ENCODE data around the gene HOXD10. TPM values are rescaled to one million over a fixed set of nuclear protein-coding genes. Genes with fewer than 3 reads are reported as not detected.

Gene HOXD10
- total RNA-seq, 1 donor, result not detected

DNA sequence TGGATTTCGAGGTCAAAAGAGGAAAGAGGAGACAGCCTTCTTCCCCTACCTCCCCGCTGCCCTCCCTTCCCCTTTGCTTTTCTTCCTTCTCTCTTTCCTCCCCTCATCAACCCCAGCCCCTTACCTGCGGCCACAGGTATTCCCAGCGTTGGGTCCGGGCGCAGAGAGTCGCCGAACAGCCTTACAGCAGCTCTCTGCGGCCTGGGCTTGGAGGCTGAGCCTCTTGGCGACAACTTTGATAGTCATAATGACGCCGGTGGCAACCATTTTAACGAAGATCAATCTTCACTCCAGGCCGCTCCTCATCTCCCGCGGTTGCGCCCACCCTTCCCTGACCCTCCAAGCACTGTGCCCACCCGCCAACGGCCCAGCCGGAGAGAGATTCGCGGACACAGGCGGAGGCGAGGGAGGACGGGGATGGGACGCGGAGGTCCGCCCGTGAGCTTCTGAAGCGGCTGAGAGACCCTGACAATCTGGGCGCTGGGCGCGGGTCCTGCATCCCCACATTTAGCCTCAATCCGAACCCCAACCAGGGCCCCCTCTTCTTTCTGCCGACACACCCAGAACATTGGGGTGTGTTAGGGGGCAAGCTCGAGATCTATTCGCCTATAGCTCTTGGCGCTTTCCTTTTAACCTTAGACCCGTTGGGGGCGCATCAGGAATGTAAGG lies 31.3 kb upstream of the HOXD10 start:
- TF ChIP-seq, protein P1, sequence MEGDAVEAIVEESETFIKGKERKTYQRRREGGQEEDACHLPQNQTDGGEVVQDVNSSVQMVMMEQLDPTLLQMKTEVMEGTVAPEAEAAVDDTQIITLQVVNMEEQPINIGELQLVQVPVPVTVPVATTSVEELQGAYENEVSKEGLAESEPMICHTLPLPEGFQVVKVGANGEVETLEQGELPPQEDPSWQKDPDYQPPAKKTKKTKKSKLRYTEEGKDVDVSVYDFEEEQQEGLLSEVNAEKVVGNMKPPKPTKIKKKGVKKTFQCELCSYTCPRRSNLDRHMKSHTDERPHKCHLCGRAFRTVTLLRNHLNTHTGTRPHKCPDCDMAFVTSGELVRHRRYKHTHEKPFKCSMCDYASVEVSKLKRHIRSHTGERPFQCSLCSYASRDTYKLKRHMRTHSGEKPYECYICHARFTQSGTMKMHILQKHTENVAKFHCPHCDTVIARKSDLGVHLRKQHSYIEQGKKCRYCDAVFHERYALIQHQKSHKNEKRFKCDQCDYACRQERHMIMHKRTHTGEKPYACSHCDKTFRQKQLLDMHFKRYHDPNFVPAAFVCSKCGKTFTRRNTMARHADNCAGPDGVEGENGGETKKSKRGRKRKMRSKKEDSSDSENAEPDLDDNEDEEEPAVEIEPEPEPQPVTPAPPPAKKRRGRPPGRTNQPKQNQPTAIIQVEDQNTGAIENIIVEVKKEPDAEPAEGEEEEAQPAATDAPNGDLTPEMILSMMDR (IDR thresholded peaks at IDR 0.05; ENCODE audit: extremely low read depth, low read depth, low read length), result no peak
- no peaks in the 10 kb centered on the region for H3K9me3 ChIP-seq (ENCODE audit: low read depth, low read length)
- H3K27me3 ChIP-seq (ENCODE audit: insufficient read depth, low read length), result peaks cover 100% of the 10 kb centered on the region
- no peaks in the 10 kb centered on the region for H3K4me1 ChIP-seq (ENCODE audit: insufficient read depth, low read length)
- DNase-seq (ENCODE audit: insufficient read length, low spot score, missing footprints), result peak; percentile 58
- no peaks in the 10 kb centered on the region for H3K36me3 ChIP-seq (ENCODE audit: insufficient read depth, low read length)
- H3K79me2 ChIP-seq (ENCODE audit: insufficient read depth, low read length), result no peaks in the 10 kb centered on the region
- H3K4me3 ChIP-seq (ENCODE audit: insufficient read depth, low read length), result no peak overlapping the region
- no peak overlapping the region for H3K4me2 ChIP-seq (ENCODE audit: insufficient read depth, low read length)
- H3K27ac ChIP-seq (ENCODE audit: low read depth, low read length), result no peak overlapping the region
- H2AFZ ChIP-seq (ENCODE audit: low read length), result no peak overlapping the region
- no peaks in the 10 kb centered on the region for H4K20me1 ChIP-seq (ENCODE audit: insufficient read depth, low read length)

DNA sequence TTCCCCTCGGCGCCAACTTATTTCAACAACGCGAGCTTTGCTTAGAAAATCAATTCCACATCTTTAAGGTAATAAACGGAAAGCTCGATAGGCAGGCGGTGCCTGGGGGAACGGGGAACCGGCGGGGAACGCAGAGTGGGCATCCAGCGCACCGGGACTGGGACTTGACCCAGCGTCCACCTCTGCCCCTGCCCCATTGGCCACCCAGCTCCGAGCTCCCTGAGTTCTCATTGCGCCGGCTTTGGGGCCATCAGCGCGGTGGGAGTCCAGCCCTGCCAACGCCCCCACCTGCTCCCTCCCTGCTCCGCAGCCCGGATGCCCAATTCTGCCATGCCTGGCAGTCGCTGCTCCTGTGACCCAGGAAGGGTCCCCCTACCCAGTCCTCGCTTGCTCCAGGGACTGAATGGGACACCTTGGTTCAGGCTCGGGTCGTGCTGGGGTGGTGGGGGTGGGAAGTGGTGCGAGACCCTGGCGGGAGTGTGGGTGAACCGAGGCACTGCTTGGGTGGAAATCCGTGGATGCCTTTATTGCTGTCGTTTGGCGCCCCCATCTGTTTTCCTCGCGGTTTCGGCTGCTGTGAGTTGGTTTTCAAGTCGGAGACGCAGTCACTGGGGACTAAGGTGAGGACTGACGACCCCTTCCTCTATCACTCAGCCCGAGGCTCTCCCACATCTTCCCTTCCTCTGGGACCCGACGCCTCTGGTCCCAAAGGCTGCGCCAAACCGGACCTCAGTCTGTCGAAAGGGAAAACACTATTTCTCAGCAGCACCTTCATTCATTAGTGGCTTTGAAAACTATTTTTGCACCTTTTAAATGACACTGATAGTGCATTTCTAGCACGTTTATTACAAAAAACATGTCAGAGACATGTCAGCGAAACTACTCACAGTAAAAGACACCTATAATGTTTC lies 30.5 kb upstream of the HOXD10 start:
- Histone ChIP-seq H3K27ac (ENCODE audit: low read depth, low read length) (no peak overlapping the region), H3K4me3 (ENCODE audit: insufficient read depth, low read length) (no peak overlapping the region), H3K27me3 (ENCODE audit: insufficient read depth, low read length) (peaks cover 100% of the 10 kb centered on the region), H3K79me2 (ENCODE audit: insufficient read depth, low read length) (no peaks in the 10 kb centered on the region), H4K20me1 (ENCODE audit: insufficient read depth, low read length) (no peaks in the 10 kb centered on the region), H3K4me2 (ENCODE audit: insufficient read depth, low read length) (no peak overlapping the region), H2AFZ (ENCODE audit: low read length) (no peak overlapping the region), H3K4me1 (ENCODE audit: insufficient read depth, low read length) (no peaks in the 10 kb centered on the region), H3K9me3 (ENCODE audit: low read depth, low read length) (no peaks in the 10 kb centered on the region), H3K36me3 (ENCODE audit: insufficient read depth, low read length) (no peaks in the 10 kb centered on the region)
- DNase-seq (ENCODE audit: insufficient read length, low spot score, missing footprints), result peak; percentile 87
- TF ChIP-seq, protein P1 (IDR thresholded peaks at IDR 0.05; ENCODE audit: extremely low read depth, low read depth, low read length), result peak; percentile 47

DNA sequence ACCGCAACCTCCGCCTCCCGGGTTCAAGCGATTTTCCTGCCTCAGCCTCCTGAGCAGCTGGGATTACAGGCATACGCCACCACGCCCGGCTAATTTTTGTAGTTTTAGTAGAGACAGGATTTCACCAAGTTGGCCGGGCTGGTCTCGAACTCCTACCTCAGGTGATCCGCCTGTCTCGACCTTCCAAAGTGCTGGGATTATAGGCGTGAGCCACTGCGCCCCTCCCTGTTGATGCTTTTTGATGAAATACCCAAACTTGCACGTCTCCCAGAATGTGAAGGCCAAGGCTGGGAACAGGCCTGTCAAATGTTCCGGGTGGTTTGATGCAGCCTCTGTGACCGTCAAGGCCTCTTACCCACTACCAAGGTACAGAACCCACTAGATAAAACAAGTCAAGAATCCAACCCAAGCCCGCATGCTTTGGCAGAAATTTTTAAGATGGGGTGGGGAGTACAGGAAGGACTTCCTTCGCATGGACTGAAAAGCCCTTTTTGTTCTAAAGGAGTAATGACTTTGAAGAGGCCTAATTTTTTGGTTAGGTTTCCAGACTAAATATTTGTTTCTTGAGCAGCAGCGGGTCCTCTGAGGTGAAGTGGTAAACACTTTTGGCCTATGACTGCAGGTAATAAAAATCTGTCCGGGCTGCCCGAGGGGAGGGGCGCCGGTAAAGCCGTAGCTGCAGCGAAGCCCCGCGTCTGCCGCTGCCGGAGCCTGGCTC lies 29.1 kb upstream of the HOXD10 start:
- Histone ChIP-seq H3K4me2 (ENCODE audit: insufficient read depth, low read length) (peak overlapping the region; percentile 70), H3K36me3 (ENCODE audit: insufficient read depth, low read length) (no peaks in the 10 kb centered on the region), H3K27me3 (ENCODE audit: insufficient read depth, low read length) (peaks cover 98% of the 10 kb centered on the region), H3K79me2 (ENCODE audit: insufficient read depth, low read length) (no peaks in the 10 kb centered on the region), H3K4me1 (ENCODE audit: insufficient read depth, low read length) (no peaks in the 10 kb centered on the region), H3K9me3 (ENCODE audit: low read depth, low read length) (no peaks in the 10 kb centered on the region), H3K4me3 (ENCODE audit: insufficient read depth, low read length) (peak overlapping the region; percentile 54), H2AFZ (ENCODE audit: low read length) (peak overlapping the region; percentile 74), H4K20me1 (ENCODE audit: insufficient read depth, low read length) (no peaks in the 10 kb centered on the region), H3K27ac (ENCODE audit: low read depth, low read length) (no peak overlapping the region)
- TF ChIP-seq, protein P1 (IDR thresholded peaks at IDR 0.05; ENCODE audit: extremely low read depth, low read depth, low read length), result no peak
- DNase-seq (ENCODE audit: insufficient read length, low spot score, missing footprints), result peak; percentile 38

All from osteoblast (primary cell).